Nephron (organoid): ENCODE results near the gene PLEKHA8.
A peak's percentile ranks its signal among the peaks of the same experiment; 100 is the strongest.

Experiments used
- H3K27ac Mint-ChIP-seq, 3 experiments: 2 replicates each; pipeline ENCODE4 v1.8.0; 2020; ENCODE audit warnings: mixed read lengths in 3 of 3, mild to moderate bottlenecking in 2 of 3, moderate library complexity in 1 of 3
- H3K27me3 Mint-ChIP-seq: 2 replicates; pipeline ENCODE4 v1.8.0; 2021; ENCODE audit warnings: low read depth, mild to moderate bottlenecking, moderate library complexity, mixed read lengths
- H3K36me3 Mint-ChIP-seq: 2 replicates; pipeline ENCODE4 v1.8.0; 2020; ENCODE audit warnings: low read depth, mixed read lengths
- H3K4me1 Mint-ChIP-seq: 2 replicates; pipeline ENCODE4 v1.8.0; 2020; ENCODE audit warnings: mixed read lengths
- H3K4me3 Mint-ChIP-seq, 3 experiments: 2 replicates each; pipeline ENCODE4 v1.8.0; 2020; ENCODE audit warnings: mild to moderate bottlenecking in 3 of 3, mixed read lengths in 3 of 3, moderate library complexity in 2 of 3
- H3K9me3 Mint-ChIP-seq: 2 replicates; pipeline ENCODE4 v1.8.0; 2020; ENCODE audit warnings: mixed read lengths
- TF ChIP-seq, protein P1 (sequence below), 3 experiments: fragments of 200-600 bp; sonication (generic); IDR thresholded peaks; one replicate each; pipeline ENCODE4 v1.5.0; 2021; ENCODE audit warnings: antibody characterized with exemption in 3 of 3; ENCODE audit not compliant: unreplicated experiment in 3 of 3

The PLEKHA8 gene

DNA sequence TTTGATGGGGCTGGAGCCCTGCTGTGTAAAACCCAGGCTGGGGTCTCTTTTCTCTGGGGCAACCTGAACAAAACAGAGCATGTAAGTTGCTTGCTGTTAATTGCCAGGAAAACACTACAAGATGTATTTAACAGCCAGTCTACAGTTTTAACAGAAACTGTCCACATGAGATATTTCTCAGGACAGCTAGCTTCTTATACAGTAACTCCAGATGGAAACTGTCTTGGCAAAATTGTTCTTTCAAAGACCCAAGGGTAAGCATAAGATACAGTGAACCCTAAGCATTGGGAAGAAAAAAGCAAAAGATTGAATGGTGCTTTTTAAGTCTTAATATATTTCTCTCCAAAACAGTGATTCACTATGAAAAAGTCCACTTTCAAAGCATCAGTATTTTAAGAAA is 9.8 kb upstream of the PLEKHA8 start:
- TF ChIP-seq, protein P1, sequence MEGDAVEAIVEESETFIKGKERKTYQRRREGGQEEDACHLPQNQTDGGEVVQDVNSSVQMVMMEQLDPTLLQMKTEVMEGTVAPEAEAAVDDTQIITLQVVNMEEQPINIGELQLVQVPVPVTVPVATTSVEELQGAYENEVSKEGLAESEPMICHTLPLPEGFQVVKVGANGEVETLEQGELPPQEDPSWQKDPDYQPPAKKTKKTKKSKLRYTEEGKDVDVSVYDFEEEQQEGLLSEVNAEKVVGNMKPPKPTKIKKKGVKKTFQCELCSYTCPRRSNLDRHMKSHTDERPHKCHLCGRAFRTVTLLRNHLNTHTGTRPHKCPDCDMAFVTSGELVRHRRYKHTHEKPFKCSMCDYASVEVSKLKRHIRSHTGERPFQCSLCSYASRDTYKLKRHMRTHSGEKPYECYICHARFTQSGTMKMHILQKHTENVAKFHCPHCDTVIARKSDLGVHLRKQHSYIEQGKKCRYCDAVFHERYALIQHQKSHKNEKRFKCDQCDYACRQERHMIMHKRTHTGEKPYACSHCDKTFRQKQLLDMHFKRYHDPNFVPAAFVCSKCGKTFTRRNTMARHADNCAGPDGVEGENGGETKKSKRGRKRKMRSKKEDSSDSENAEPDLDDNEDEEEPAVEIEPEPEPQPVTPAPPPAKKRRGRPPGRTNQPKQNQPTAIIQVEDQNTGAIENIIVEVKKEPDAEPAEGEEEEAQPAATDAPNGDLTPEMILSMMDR (IDR thresholded peaks at IDR 0.05; ENCODE audit: unreplicated experiment in 3 of 3), result no peak
- H3K4me1 Mint-ChIP-seq, result peaks cover 7% of the 10 kb centered on the region

DNA sequence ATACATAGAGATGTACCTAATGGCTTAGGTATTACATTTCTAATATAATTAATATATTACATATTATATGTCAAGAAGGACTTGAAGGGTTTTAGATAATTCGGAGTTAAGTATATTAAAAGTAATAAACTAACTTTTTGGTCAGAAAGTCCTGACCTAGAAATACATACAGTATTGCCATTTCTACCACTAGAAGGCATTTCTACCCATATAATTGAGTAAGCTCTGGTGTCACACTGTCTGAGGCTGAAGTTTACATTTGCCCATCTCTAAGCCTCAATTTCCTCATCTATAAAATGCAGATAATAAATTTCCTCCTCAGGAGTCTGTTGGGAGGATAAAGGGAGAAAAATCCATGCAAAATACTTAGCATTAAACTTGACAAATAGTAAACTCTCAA is 8.8 kb upstream of the PLEKHA8 start:
- no peak overlapping the region for H3K4me3 Mint-ChIP-seq
- H3K36me3 Mint-ChIP-seq, result peaks cover 21% of the 10 kb centered on the region
- H3K27me3 Mint-ChIP-seq, result no peaks in the 10 kb centered on the region
- no peak overlapping the region for H3K27ac Mint-ChIP-seq
- no peaks in the 10 kb centered on the region for H3K9me3 Mint-ChIP-seq
- TF ChIP-seq, protein P1 (IDR thresholded peaks at IDR 0.05; ENCODE audit: unreplicated experiment in 3 of 3), result no peak
- H3K4me1 Mint-ChIP-seq, result peaks cover 13% of the 10 kb centered on the region

More for the DNA sequence above, 9.8 kb upstream of the PLEKHA8 start:
- Mint-ChIP-seq H3K4me3 (no peak overlapping the region), H3K9me3 (no peaks in the 10 kb centered on the region), H3K27me3 (no peaks in the 10 kb centered on the region), H3K27ac (no peak overlapping the region), H3K36me3 (peaks cover 25% of the 10 kb centered on the region)

DNA sequence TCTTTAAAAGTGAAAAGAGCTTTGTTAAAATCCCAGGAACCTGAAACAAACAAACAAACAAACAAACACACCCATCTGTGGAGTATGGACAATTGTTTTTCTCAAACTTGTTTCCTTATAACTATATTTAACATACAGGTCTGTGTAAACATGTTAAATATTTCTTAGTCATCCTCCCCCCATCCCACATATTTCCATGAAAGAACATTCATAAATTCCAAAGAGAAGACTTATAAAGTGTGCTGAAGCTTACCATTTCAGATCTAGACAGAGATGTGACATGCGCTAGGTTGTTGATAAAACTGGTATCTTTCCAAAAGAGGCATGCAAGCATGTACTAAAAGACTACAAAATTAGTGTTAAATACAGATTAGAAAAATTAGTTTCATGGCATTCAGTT is 8.3 kb upstream of the PLEKHA8 start:
- H3K27me3 Mint-ChIP-seq, result no peaks in the 10 kb centered on the region
- H3K9me3 Mint-ChIP-seq, result no peaks in the 10 kb centered on the region
- H3K27ac Mint-ChIP-seq, result no peak overlapping the region
- H3K36me3 Mint-ChIP-seq, result peaks cover 17% of the 10 kb centered on the region
- H3K4me3 Mint-ChIP-seq, result no peak overlapping the region
- TF ChIP-seq, protein P1 (IDR thresholded peaks at IDR 0.05; ENCODE audit: unreplicated experiment in 3 of 3), result no peak
- H3K4me1 Mint-ChIP-seq, result peaks cover 18% of the 10 kb centered on the region

DNA sequence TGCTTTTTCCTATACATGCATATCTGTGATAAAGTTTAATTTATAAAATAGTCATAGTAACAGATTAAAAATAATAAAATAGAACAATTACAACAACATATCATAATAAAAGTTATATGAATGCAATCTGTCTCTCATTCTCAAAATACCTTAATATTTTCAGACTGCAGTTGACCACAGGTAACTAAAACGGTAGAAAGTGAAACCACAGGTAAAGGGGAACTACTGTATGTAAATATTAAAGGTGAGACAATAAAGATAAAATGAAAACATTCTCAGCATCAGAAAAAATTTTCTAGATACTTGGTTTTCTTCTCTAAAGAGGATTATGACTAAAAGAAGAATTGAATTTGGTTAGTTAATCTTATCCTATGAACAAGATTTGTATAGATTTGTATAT is 7.7 kb upstream of the PLEKHA8 start:
- Mint-ChIP-seq H3K27ac (no peak overlapping the region), H3K27me3 (no peaks in the 10 kb centered on the region), H3K4me3 (no peak overlapping the region), H3K4me1 (peaks cover 24% of the 10 kb centered on the region), H3K9me3 (no peaks in the 10 kb centered on the region), H3K36me3 (peaks cover 17% of the 10 kb centered on the region)
- TF ChIP-seq, protein P1 (IDR thresholded peaks at IDR 0.05; ENCODE audit: unreplicated experiment in 3 of 3), result no peak

DNA sequence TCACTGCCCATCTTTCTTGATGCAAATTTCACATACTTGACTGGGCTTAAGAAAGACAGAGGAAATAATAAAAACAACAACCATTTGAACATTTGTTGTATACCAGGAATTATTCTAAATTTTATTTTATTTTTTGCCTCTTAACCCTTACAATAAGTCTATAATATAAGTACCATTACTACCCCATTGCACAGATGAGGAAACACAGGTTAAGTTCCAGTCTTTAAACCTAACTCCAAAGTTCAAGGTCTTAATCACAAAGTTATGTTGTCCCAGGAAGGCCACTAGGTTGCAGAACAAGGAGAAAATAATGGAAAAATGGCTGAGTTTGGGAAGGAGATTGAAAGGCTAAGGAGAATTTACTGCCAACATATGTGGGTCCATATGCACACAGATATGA is 5.2 kb upstream of the PLEKHA8 start:
- no peaks in the 10 kb centered on the region for H3K27me3 Mint-ChIP-seq

DNA sequence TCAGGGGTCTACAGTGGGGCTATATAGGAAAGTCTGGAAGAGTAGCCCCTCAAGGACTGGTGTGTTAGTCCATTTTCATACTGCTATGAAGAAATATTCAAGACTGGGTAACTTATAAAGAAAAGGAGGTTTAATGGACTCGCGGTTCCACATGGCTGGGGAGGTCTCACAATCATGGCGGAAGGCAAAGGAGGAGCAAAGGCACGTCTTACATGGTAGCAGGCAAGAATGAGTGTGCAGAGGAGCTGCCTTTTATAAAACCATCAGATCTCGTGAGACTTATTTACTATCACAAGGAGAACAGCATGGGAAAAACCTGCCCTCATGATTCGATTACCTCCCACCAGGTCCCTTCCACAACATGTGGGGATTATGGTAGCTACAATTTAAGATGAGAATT is 4.7 kb upstream of the PLEKHA8 start:
- Mint-ChIP-seq H3K9me3 (no peaks in the 10 kb centered on the region), H3K36me3 (peaks cover 4% of the 10 kb centered on the region), H3K4me3 (peak overlapping the region; percentile 46 to 70 (median 64)), H3K4me1 (peaks cover 47% of the 10 kb centered on the region), H3K27ac (peak overlapping the region in 1 of 3 experiments; percentile 21), H3K27me3 (no peaks in the 10 kb centered on the region)
- TF ChIP-seq, protein P1 (IDR thresholded peaks at IDR 0.05; ENCODE audit: unreplicated experiment in 3 of 3), result no peak

More for the DNA sequence above, 5.2 kb upstream of the PLEKHA8 start:
- H3K4me3 Mint-ChIP-seq, result peak overlapping the region in 1 of 3 experiments; percentile 70
- no peak overlapping the region for H3K27ac Mint-ChIP-seq
- no peaks in the 10 kb centered on the region for H3K9me3 Mint-ChIP-seq
- peaks cover 46% of the 10 kb centered on the region for H3K4me1 Mint-ChIP-seq
- peaks cover 8% of the 10 kb centered on the region for H3K36me3 Mint-ChIP-seq
- TF ChIP-seq, protein P1 (IDR thresholded peaks at IDR 0.05; ENCODE audit: unreplicated experiment in 3 of 3), result no peak
